AG04450 (cell line): ENCODE measurements around the gene OSER1. TPM values are rescaled to one million over a fixed set of nuclear protein-coding genes. Genes with fewer than 3 reads are reported as not detected.
"Not testable (repeated sequence)": the region's sequence is repeated elsewhere in the genome, so short reads cannot be mapped to it uniquely, and the experiment has no call there.

Experiments
- CTCF ChIA-PET: fragments of 300-600, 350-600 bp; formaldehyde crosslinking; extraction: SDS; loops from one replicate; lab custom pipeline; 2022; ENCODE audit warnings: antibody characterized with exemption, inconsistent platforms; lab: Charles Lee
- POLR2A ChIA-PET: fragments of 350-600 bp; formaldehyde crosslinking; extraction: SDS; loops from one replicate; lab custom pipeline; 2021; ENCODE audit warnings: antibody characterized with exemption, inconsistent platforms; lab: Yijun Ruan, JAX
- DNase-seq: peaks from one replicate; pipeline ENCODE4 v3.0.0-alpha.2; 2011; ENCODE audit warnings: low read depth, low spot score
- H3K27ac ChIP-seq: one replicate; pipeline ENCODE4 v1.5.1; 2012; ENCODE audit warnings: low read depth, low read length, control low read depth
- H3K27me3 ChIP-seq: one replicate; pipeline ENCODE4 v1.6.0; 2012; ENCODE audit warnings: low read length; ENCODE audit not compliant: control insufficient read depth, insufficient read depth
- H3K4me3 ChIP-seq: 2 replicates; pipeline ENCODE4 v1.5.1; 2011; ENCODE audit warnings: mild to moderate bottlenecking, low read depth, low read length, control low read depth
- H3K9me3 ChIP-seq: 2 replicates; pipeline ENCODE4 v1.5.1; 2012; ENCODE audit warnings: low read length; ENCODE audit not compliant: control insufficient read depth, insufficient read depth
- CTCF ChIP-seq: IDR thresholded peaks from 2 replicates; pipeline ENCODE4 v1.5.1; 2011; ENCODE audit warnings: low read depth, low read length, control low read depth, inconsistent platforms
- polyA plus RNA-seq: library from polyadenylated mRNA; depleted of rRNA; stranded (reverse); fragments of >200 nt; gene quantifications from 2 replicates; pipeline ENCODE4 v1.2.3, GENCODE V29; 2011

Gene OSER1
- polyA plus RNA-seq, 1 experiment, result 59.3 TPM

GRCh38 chr20:44190197-44190852 is 20.2 kb downstream of the OSER1 start:
- DNase-seq, result peak; percentile 61
- ChIA-PET POLR2A (interaction anchor here (1.4 to 1.9 kb wide), 2 partner anchors 10 to 74 kb away, joined by 5 to 12 read pairs; no protein-coding TSS in a partner anchor), CTCF (interaction anchor here (0.5 to 7.0 kb wide), 38 partner anchors 9 to 741 kb away, joined by 3 to 402 read pairs (median 6); partner anchors contain the start of genes FITM2 and IFT52)
- peak; percentile 84 for TF ChIP-seq CTCF
- H3K9me3 ChIP-seq, H3K27me3 ChIP-seq, H3K4me3 ChIP-seq, H3K27ac ChIP-seq: not testable (repeated sequence)

- Histone ChIP-seq H3K4me3 (no peak overlapping the region), H3K27ac (no peak overlapping the region), H3K27me3 (no peaks in the 10 kb centered on the region), H3K9me3 (no peaks in the 10 kb centered on the region)
- DNase-seq, result no peak
- POLR2A ChIA-PET, result interaction anchor here (1.9 to 2.0 kb wide), 2 partner anchors 52 to 72 kb away, joined by 8 to 12 read pairs; no protein-coding TSS in a partner anchor
- TF ChIP-seq CTCF, result no peak
- CTCF ChIA-PET, result interaction anchor here (0.6 to 7.0 kb wide), 11 partner anchors 20 to 740 kb away, joined by 3 to 402 read pairs (median 8); no protein-coding TSS in a partner anchor
Observed at GRCh38 chr20:44188752-44189151, 21.8 kb downstream of the OSER1 start.

- Histone ChIP-seq H3K27ac (peak overlapping the region; percentile 85), H3K27me3 (no peaks in the 10 kb centered on the region), H3K9me3 (no peaks in the 10 kb centered on the region), H3K4me3 (peak overlapping the region; percentile 51)
- ChIA-PET POLR2A (interaction anchor here (0.6 to 2.0 kb wide), 3 partner anchors 51 to 457 kb away, joined by 4 to 9 read pairs (median 8); no protein-coding TSS in a partner anchor), CTCF (interaction anchor here (0.6 to 7.0 kb wide), 8 partner anchors 20 to 438 kb away, joined by 3 to 402 read pairs (median 4); no protein-coding TSS in a partner anchor)
- no peak for TF ChIP-seq CTCF
- no peak for DNase-seq
Observed at GRCh38 chr20:44187772-44188709, 22.5 kb downstream of the OSER1 start.

- TF ChIP-seq CTCF, result no peak
- CTCF ChIA-PET, result interaction anchor here (1.1 to 7.0 kb wide), 5 partner anchors 33 to 437 kb away, joined by 3 to 402 read pairs (median 3); no protein-coding TSS in a partner anchor
- H3K27ac ChIP-seq, result peak within 1 kb of the TSS; percentile 85
- no peak for DNase-seq
- no peaks in the 10 kb centered on the region for H3K9me3 ChIP-seq
- H3K4me3 ChIP-seq, result peak within 1 kb of the TSS; percentile 51
- H3K27me3 ChIP-seq, result no peaks in the 10 kb centered on the region
- POLR2A ChIA-PET, result interaction anchor here (0.6 to 2.0 kb wide), 3 partner anchors 50 to 458 kb away, joined by 4 to 9 read pairs (median 8); no protein-coding TSS in a partner anchor
Observed at GRCh38 chr20:44187054-44187771, 23.4 kb downstream of the OSER1 start, which contains the start of gene JPH2. JPH2 (minus strand) TSS chr20:44187188; CDS start chr20:44186705, 483 bp downstream.
